ENCODE measurements around the gene CD79B. TPM values are rescaled to one million over a fixed set of nuclear protein-coding genes. Genes with fewer than 3 reads are reported as not detected.

CD79B gene
- total and polyA plus RNA-seq, 2 of the 8 experiments (the other 6 are each of a cell fraction or from before 2014, with no cell fraction given) = 1.5 to 3.9 TPM

DNA sequence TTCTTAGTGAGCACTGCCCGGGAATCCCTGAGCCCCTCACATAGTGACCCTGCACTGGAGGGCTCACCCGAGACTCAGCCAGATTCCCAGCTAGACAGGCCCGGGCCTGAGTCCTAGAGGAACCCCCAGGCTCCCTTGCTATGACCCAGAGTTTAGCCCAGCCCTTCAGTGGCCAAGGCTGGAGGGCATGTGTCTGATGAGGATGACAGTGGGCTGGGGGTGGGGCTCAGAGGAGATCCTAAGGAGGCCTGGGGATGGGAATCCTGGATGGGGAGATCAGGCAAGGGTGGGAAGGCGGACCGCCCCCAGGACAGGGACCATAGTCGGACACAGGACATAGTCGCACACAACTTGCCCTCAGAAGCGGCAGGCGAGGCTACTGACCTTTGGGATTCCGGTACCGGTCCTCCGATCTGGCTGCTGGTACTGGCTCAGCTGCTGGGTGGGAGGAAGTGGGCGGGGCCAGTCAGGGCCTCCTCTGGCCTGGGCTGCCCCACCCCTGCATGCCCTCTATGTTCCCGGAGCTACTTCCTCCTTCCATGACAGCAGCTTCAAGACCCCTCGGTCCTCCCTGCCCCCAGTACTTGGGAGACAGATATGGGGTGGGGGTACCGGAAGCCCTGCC is 1.1 kb downstream of the CD79B start (continued):
- TF ChIP-seq HDAC6 (IDR thresholded peaks at IDR 0.05; ENCODE audit: low read depth, low read length) = no peak
